DMS79 treated with DMSO at 0.1 percent for 48 hours (cell line): ENCODE results near the gene SYNPO2.

Source experiments
- DNase-seq: peaks from one replicate; lab custom pipeline; 2025; lab: John Stamatoyannopoulos, UW

SYNPO2 gene

DNA sequence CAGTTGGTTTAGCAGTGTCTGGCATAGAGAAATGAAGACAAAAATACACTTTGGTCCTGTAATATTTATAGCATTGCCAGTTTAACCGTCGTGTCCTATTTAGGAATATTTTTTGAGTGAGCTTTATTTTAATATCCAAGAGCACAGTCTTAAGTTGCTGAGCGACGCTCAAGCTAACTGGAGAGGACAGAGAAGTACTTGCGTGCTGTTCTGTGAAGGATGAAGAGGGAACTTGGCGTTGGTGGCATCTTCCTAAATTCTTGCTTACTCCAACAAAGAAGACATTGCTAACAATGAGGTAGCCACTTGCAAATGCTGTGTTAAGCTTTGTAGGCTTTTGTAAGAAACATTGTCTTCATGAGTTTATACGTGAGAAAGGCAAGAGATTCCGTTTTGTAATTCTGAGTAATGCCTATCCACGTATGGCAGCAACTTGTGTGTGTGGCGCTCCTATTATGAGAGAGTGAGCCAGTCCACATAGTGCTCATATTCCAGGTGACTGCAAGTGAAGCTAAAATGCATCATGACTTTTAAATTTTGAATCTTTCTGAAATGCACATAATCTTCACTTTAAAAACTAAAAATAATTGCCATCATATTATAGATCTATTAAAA, 50.6 kb downstream of the SYNPO2 start:
- DNase-seq: no peak

DNA sequence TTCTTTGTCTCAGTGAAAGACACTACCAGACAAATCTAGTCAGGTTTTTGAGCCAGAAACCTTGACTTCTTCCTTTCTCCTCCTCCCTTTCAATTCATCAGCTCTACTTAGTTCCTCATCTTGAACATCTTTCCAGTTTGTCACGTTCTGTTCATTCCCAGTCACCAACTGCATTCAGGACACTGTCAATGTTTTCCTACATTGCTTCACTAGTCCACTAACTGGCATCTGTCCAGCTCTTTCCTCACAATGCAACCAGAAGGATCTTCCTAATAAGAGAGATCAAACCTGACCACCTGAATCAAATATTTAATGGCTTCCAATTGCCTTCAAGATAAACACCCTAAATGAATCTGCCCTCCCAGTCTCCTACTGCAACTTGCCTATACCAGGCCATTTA, 52.5 kb downstream of the SYNPO2 start:
- no peak for DNase-seq

DNA sequence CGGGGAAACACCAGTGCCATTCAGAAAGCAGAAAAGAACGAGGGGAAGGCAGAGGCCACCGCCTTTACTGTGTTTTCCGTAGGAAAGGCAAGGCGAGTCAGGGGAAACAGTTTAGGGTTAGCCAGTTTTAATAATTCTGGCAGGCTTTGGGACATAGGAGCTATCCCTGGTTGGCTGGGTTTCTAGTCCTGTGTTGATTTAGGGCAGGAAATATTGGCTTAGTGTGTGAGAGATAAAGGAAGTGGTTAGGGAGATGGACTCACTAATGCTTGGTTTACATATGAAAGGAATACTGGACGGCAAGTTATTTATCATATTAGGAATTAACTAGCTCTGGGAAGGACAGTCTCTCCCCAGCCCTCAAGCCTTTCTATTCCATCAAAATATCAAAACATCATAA, 53.1 kb downstream of the SYNPO2 start:
- no peak for DNase-seq

DNA sequence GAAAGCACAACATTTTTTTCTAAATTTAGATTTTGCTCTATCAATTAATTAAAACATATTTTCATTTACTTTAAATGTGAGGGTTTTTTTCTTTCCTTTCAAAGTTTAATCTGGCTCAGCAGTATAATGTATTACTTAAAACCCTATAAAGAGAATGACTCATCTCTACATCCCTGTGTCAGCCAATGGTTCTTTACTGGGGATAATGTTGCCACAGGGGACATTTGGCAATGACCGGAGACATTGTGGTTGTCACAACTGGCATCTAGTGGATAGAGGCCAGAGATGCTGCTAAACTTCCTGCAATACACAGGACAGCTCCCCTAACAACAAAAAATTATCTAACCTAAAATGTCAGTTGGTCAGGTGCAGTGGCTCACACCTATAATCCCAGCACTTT, 53.8 kb downstream of the SYNPO2 start:
- DNase-seq: no peak

DNA sequence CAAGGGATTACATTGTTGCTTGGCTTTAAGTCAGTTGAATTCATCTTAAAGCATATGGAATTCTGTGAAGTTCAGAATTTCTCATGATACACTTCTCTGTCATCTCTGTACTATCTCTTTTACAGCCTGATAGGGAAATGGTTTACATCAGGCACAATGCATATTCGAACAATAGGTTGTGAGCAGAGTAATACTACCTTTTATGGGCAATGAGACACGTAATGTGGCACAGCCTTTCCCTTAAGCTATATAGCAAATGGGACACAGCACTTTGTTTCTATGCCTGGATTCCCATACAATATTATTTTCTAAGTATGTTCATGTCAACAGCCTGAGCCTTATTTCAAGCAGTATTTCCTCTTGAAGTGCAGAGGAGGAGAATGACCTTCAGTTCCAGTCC, 58.4 kb downstream of the SYNPO2 start:
- no peak for DNase-seq

DNA sequence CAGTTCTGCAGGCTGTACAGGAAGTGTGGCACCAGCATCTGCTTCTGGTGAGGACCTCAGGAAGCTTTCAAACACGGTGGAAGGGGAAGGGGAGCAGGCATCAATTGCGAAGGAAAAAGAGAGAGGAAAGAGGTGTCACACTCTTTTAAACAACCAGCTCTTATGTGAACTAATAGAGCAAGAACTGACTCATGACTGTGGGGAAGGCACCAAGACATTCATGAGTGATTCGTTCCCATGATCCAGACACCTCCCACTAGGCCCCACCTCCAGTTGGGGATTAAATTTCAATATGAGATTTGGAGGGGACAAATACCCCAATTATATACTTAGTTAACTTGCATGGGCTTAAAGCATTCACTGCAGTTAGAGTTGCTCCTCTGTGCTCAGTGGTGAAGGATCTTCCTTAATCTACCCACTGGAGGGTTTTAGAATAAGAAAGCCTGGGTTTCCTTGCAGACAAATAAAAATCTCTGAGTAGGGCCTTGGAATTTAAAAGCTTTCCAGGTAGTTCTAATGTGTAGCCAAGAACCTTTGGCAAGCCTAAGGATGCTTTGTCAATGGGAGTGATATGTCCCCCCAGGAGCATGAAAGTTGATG, 60.0 kb downstream of the SYNPO2 start:
- no peak for DNase-seq

DNA sequence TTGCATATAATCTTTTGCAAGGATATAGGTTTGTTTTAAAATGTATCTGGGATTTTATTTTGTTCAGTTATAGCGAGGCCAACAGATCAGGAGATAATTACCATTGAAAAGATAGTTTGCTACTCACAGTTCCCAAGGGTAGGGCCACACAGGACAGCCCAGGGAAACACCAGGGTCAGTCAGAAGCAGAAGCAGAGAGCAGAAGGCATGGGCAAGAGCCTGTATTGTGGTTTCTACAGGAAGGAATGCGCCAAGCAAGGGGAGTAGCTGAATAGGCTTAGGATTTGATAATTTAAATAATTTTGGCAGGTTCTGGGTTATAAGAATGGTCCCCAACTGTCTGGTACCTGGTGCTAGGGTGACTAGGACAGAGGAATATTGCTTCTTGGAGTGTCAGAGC, 61.6 kb downstream of the SYNPO2 start:
- no peak for DNase-seq

DNA sequence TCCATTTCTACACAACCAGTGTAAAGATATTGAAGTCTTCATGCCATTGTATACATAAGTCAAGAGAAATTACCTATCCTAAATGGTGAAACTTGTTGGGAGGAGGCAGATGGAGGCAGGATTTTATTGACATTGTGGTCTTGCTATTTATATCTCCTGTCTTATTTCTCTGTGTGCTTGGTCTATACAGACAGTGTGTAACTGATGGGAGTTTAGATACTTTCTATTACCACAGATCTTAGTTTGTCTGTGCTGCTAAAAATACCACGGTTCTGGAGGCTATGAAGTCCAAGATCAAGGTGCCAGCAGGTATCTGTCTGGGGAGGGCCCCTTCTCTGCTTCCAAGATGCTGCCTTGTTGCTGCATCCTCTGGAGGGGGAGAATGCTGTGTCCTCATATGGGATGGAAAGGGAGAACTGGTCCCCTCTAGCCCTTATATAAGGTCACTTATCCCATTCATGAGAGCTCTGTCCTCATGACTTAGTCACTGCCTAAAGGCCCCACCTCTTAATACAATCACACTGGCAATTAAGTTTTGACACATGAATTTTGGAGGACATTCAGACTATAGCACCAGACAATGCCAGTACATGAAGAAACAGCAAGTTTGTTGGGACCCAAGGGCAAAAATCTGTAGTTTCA, 62.4 kb downstream of the SYNPO2 start:
- DNase-seq: no peak

DNA sequence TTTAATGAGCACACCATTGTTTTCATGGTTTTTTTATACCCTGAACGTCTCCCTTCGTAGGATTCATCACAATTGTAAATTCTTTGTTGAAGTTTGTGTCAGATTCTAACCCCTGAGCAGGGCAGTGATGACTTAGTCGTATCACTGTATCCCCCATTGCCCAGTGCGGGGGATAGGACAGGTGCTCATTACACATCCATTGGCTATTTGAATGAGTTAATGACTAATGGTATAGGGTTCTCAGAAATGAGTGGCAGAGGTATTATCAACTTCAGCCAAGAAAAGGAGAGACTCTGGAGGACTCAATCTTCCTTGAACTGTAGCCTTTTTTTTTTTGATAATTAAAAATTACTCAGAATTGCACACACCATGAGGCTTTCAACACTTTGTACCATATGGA, 64.6 kb downstream of the SYNPO2 start:
- no peak for DNase-seq

DNA sequence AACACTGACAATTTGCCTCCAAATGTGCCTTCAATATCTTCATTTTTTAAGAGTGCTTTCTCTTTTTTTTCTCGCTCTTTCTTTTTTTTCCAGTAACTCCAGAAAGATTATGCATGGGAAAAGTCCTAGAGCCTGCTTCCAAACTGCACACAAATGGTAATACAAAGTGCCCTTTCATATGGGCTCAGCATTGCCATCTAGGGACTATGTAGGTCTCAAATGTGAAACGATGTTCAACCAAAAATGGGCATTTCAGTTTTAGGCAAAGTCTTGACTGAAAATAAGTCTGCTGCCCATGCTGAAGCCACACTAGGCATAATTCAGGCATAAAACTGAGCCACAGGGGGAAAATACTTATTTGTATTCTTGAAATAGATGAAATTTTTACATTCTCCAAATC, 65.6 kb downstream of the SYNPO2 start:
- no peak for DNase-seq

DNA sequence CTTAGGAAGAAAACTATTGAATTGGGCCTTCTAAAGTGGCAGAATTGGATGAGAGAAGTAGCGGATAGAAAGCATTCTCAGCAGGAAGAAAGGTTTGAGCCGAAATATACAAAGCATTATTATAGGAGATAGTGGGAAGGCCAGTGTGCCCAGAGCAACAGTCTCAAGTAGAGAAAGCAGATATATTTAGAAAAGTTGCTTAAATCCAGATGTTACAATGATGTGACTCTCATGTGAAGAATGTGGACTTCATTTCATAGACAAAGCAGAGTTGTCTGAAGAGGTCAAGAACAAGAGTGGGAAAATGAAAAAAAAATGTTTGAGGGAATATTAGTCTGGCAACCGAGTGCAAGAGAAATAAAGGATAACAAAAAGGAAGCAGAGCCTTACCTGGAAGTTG, 66.9 kb downstream of the SYNPO2 start:
- DNase-seq: no peak

DNA sequence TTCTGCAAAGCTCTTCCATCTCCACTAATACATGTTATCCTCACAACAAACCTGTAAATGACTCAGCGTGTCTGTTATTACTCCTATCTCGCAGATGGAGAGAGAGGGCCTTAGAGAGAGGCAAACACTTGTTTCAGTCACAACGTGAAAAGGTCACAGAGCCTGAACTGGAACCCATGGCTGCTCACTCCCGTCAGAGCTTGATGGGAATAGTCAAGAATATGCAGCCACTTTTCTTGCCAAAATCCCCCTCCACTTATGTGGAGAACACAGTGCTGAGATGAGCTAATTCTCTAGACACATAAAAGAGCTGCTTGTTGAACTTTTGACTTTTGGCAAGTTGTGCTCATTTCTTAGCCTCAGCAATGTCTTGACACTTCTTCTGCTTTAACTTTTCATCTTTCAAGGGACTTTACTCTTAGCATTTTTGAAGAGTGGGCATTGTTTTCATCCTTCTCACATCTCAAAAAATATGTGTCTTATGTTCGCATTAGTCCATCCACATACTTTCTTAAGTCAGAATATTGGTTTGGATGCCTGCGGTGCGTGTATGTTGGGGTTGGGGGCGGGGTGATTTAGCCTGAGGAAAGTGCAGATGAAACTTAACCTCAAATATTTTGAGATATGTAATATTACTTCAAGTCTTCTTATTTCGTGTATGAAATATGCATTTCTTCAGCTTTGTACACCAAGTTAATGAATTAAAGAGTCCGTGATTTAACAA, 69.2 kb downstream of the SYNPO2 start:
- DNase-seq: no peak

DNA sequence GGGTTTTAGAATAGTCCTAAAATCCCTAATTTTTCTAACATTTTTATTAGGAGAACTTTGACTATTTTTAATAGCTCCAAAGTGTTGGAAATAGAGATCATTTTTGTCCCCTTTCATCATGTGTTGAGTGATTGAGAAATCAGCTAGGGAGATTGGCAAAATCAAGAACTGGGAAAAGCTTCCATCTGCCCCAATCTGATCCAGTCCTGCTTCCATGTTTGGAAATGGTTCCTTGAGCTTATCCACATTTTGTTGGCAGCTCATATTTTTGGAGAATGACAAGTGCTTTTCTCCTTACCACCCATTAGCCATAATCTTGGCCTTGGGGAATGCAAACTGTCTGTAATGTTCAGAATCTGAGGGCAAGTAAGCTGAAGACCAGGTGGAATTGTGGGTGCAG, 73.9 kb downstream of the SYNPO2 start:
- DNase-seq: no peak

DNA sequence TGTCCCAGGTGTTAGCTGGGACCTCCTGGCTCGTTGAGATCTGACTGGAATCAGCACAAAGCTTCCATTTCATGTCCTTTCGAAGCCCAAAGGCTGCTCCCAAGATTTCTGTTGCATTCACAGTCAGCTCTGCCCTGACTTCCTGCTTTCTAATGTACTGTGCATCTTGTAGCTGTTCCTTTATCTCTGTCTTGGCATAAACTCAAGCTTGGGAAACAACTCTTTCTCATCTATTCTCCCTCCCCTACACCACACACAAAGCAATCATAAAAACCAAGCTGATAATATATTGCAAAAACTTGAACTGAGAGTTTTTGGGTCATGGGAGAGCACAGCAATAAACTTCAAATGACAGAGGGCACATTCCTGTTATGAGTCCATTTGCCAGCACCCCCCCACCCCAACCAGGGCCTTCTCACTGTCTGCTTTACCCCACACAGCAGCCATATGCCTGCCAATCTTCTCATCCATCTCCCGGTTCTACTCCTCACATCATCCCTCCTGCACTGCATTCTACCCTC, 76.3 kb downstream of the SYNPO2 start:
- no peak for DNase-seq

DNA sequence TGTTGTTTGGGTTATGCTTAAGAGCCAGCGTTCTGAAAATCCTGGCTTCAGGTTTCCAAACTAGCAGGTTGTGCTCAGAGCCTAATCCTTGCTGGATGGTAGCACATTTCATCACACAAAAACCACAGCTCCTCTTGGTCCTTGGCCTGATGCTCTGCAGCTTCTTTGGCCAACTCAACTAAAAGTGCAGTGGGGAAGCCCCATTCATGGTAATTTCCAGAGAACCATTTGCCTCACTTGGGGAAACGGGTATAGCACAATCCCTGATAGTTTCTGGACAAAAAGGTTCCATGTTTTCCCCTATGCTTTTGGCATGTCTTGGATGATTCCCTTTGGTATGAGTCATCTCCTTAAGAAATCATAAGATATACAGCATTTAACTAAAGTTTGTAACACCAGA, 78.7 kb downstream of the SYNPO2 start:
- DNase-seq: no peak

DNA sequence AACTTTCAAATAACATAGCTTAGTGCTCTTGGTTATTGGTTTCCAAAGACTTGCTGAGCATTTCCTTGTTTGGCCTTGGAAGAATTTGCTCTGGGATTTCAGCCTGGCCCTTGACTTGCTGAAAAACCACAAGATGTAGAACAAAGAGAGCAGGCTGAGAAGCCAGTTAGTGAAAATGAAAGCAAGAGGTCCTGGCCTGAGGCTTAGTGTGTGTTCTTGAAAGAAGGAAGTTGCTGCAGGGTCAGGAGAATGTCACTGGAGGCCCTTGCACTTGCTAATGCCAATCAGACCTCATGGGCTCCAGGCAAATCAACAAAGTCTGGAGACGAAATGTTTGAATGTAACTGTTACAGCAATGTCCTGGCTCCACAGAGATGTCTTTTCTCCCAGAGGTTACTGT, 79.4 kb downstream of the SYNPO2 start:
- no peak for DNase-seq

DNA sequence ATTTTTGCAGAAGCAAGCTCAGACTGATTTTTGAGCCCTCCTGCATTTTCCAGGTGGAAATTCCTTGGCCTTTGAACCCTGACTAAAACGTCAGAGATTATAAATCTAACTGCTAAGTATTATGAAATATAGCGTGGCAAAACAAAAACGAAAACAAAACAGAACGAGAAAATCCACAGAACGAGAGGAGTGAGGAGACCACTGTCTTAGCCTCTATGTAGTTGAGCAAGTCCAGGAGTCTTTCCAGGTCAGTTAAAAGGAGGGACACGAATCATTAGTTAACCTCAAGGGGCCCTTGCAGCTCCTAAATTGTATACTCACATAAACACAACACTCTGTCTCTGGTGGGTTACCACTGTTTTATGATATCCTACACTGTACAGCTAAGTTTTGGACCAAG, 80.2 kb downstream of the SYNPO2 start:
- no peak for DNase-seq

DNA sequence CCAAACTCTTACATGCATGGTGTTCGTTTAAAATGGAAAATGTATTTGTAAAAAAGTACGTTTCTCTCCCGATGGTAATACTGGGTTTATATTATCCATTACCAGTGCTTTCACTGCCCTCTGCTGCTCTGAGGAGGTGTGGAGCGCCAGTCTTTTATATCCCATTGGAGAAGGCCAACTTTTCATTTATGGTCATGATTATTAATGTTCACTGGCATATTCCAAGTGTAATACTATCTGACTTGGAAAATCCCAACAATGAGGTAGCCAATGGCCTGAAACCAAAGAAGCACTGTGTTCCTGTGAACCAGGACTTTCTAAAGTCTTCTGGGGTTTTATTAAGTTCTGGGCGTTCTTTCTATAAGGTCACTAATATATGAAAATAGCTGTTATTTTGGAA, 80.7 kb downstream of the SYNPO2 start:
- no peak for DNase-seq

DNA sequence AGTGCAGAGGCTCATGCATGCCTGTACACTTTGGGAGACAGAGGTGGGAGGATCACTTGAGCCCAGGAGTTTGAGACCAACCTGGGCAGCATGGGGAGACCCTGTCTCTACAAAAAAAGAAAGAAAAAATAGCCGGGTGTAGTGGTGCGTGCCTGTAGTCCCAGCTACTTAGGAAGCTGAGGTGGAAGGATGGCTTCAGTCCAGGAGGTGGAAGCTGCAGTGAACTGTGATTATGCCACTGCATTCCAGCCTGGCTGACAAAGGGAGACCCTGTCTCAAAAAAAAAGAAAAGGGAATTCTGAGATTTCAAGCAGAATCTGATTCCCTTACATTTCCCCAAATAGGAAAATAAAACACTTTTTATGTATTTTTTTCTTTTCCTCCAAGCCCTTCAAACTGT, 83.5 kb downstream of the SYNPO2 start:
- DNase-seq: no peak

DNA sequence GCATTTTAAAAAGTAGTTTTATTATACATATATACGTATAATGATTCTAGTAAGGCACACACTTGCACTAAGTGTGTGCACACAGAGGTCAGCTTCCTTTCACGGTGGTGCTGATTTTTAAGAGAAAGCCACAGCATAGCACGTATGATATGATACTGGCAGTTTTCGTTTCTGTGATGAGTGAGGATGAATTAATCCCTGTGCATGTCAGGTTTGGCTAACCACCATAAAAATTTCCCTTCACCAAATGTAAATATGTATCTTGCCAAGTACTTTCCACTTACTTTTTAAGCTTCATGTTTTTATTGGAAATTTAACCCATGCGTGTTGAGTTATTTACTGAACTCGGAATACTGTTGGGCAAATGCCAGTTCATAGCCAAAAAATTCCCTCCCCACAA, 84.6 kb downstream of the SYNPO2 start:
- no peak for DNase-seq

DNA sequence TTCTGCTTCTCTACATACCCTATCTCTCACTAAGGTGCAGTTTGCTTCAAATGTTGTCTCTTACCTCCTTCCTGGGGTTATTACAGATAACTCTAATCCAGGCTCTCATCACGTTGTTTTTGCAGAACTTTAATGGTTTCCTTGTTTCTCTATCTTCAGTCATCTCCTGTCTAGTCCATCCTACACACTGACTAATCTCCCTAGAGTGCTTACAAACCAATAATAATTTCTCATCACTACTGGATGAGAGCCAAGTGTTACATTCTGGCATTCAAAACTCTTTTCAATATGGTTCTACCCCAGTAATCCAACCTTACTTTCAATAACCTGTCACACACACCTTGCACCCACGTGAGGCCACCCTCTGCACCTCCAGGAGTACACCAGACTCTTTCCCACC, 86.1 kb downstream of the SYNPO2 start:
- DNase-seq: no peak

DNA sequence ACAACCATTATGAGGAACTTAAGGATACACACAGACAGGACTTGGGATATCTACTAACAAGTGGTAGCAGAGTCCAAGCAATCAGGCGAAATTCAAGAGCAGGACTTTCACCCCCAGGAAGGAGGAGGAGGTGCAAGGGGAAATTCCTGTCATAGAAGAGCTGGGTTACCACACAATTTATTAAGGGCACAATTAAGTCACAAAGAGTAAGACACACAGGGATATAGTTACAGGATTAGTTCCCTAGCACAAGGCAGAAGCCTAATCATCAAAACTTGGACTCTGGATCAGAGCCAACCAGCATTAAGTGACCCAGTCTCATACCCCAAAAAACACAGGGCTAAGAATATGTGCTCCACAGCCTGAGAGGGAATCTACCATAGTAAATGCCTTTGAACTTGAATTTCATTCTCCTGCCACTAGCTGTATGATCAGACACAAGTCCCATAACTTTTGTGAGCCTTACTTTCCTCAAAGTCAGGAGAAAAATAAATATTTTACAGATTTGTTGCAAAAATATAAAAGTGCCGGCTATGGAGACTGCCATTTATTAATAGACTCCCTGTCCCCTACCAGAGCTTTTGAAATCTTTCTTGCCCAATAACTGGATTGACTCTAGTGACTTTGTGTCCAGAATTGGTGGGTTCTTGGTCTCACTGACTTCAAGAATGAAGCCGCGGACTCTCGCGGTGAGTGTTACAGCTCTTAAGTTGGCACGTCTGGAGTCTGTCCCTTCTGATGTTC, 87.0 kb downstream of the SYNPO2 start:
- DNase-seq: no peak
